Measurements from ENCODE around the gene NCR3LG1.
A peak's percentile ranks its signal among the peaks of the same experiment; 100 is the strongest.
"Not testable (repeated sequence)": the region's sequence is repeated elsewhere in the genome, so short reads cannot be mapped to it uniquely, and the experiment has no call there.

NCR3LG1 gene

DNA sequence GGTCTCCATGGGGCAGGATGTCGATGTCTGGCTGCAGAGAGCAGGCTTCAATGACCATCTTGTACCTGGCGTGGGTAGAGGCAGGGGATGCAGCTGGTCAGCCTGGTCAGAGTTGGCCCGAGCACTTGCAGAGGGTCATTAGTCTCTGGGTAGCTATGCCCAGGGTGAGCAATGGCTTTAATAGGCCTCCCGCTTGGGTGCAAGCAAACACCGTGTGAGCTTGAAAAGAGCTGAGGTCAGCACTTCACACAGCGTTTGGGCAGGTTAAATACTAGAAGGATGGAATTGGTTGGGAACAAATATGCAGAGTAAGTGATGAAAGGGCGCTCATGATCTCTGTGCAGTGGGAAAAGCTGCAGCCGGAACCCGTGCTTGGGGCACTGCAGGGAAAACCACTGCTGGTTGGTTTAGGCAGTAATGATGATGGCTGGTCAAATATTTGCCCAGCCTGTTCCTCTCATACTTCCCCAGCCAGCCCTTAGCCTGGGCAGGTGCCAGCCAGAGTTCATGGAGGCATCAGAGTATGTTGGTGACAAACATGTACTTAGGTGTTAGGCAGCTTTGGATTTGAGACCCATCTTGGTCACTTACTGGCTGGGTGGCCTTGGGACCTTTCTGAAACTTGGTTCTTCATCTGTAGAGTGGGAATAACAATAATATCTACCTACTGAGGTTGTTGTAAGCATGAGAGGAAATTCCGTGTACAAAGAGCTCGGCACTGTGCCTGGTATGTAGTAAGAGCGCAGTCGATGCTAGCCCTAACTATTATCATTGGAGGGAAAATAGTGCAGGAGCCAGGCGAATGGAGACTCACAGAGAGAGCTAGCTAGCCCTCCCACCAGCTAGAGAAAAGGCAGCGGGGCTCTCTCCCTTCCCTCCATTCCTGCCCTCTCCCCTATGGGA lies 62.1 kb downstream of the NCR3LG1 start:
- peak; percentile 90 for DNase-seq

DNA sequence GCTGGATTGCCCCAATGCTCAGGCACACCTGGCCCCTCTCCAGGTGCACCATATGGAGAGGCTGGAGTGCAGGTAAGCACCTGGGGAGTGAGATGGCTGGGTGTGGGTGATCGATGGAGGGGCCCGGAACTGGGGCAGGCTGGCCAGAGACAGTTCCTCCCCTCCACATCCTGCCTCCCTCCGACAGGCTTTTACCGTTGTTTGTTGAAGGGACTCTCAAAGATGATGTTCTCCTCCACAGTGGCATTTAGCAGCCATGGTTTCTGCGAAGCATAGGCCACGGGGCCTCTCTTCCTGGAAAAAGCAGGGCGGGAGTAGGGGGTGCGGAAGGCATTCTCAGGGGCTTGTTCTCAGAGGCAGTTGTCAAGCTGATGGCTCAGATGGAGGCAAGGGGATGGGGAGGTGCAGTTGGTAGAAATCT lies 62.7 kb downstream of the NCR3LG1 start:
- DNase-seq: peak; percentile 86

DNA sequence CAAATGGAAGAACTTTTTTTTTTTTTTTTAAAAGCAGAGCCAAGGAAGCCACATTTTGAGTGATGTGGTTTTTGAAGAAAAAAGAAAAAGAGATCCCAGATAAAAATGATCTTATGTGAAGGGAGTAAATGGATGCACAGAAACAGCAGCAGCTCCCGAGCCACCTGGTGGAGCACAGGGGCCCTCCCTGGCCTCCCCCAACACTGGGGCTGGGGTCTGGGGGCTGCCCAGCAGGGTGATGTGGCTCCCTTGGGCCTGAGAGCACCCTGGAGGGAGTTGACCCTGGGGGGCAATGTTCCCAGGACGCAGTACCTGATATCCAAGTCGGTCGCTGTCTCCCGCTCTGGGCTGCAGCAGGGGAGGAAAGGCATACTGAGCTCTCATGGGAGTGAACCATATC lies 63.4 kb downstream of the NCR3LG1 start:
- DNase-seq: no peak

DNA sequence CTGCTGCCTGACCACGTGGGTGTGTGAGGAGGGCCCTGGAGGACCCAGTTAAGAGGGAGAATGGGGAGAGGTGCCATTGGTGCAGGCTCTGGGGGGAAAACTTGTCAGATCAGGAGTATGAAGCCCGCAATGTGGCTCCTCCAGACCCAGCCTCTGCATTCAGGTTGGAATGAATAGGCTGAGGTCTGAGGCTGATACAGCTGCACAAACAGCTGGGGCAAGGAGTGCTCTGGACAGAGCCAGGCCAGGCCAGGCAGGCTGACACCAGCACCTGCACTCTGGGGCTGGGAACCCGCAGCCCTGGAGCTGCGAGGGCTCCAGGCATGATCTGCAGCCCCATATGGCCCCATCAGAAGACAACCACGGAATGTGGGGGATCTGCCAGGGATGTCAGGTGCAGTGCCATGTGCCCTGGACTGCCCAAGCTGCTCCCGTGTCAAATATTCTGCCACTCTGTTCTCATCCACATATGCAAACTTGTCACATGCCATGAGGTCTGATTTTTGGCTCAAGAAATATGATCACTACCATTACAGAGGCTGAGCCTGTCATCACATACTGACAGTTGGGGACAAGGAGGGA lies 64.0 kb downstream of the NCR3LG1 start:
- DNase-seq: no peak

DNA sequence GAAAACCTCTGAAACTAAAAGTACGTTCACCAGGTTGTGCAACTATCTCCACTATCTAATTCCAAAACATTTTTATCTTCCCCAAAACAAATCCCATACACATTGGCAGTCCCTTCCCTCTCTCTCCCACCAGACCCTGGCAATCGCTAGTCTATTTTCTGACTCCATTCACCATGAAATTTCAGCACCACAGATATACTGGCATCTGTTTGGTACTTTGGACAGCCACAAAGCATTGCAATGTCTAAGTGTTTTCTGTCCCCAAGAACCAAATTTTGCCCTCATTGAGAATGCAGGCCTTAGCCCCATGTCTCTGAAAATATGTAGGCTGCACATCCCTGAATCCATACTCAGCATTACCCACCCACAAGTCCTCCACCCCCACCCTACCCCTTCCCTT lies 64.9 kb downstream of the NCR3LG1 start:
- no peak for DNase-seq

DNA sequence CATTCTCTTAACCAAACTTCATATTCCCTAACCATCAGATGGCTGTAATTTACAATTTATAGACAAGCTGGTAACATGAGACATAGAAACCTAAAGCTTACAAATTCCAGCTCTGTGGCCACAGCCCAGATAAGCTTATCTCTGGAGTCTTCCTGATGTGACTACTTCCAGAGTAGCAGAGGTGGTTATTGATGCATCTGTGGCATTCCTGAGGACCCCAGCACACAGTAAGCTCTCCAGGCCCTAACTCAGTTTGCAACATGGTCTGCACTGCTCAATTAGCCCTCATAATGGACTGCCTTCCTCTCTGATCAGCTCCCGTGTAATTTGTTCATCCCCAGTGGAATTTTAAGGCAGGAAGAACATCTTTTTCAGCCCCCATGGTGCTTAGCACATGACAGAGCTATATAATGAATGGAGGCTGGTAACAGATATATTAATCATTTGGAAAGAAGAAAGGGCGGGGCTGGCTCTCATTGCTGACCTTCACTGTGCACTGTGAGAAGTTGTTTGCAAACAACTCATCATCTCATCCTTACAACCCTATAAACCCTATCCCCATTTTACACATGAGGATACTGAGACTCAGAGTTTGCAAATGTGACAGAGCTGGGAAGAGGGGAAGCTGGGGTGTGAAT lies 67.0 kb downstream of the NCR3LG1 start:
- DNase-seq: no peak

DNA sequence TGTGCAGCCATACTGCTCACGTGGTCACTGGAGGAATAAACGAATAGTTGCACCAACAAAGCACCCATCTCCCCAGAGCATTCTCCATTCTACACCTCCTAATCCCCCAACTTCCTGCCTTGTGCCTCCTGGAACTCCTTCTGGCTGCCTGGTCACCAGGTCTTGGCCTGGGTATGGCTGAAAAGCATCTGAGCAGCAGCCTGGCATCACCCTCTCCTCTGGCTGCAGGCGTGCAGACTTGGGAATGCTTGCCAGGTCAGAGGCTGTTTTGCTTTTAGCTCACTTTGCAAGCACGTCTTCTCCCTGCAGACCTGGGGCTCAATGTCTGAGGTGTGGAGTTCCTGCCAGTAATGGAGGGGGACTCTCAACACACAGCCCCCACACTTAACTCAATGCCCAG lies 70.2 kb downstream of the NCR3LG1 start:
- no peak for DNase-seq

DNA sequence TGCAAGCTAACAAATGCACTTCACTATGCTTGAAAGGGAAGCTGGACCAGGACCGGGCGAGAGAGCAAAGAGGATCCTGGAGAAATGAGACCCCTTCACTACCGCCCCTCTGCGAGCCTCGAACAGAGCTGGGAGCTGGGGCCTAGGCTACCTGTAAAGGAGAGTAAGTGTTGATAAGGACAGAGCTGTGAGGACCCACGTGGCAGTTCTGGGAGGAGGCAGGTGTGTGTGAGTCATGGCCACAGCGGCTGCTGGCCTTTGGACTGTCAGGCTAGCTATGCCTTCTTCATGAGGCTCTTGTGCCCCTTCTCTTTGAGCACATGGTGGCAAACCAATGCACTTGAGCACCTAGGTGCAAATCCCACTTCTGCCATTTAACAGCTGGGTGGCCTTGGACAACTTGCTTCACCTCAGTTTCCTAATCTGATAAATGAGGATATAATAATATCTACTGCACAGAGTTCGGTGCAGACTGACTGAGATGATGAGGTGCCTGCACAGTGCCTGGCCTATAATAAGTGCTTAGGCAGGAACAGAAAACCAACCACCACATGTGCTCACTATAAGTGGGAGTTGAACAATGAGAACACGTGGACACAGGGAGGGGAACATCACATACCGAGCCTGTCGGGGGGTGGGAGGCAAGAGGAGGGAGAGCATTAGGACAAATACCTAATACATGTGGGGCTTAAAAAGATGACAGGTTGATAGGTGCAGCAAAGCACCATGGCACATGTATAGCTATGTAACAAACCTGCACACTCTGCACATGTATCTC lies 72.1 kb downstream of the NCR3LG1 start:
- no peak for DNase-seq

DNA sequence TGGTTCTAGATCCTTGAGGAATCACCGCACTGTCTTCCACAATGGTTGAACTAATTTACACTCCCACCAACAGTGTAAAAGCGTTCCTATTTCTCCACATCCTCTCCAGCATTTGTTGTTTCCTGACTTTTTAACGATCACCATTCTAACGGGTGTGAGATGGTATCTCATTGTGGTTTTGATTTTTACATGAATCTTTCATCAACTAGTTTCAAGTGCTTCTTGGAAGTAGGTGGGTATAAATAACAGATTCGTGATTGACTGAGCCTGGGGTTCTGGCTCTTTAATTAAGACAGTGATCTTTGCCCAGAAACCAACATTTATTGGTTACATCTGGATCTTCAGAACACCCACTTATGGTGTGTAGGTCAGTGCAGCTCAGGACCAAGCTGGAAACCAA lies 74.6 kb downstream of the NCR3LG1 start:
- not testable (repeated sequence) for DNase-seq
